HepG2 (cell line): ENCODE results near the gene ME3. TPM values are rescaled to one million over a fixed set of nuclear protein-coding genes. Genes with fewer than 3 reads are reported as not detected.
A peak's percentile ranks its signal among the peaks of the same experiment; 100 is the strongest.

Experiments
- ATAC-seq: fragments of 200-7000 bp; cut with Tn5 transposase; 3 replicates; pipeline ENCODE4 v1.9.1; 2020; ENCODE audit warnings: mild to moderate bottlenecking, moderate library complexity
- BruUV-seq: library from RNA; stranded (reverse); fragments of 400-500 nt; replicated peaks from 2 replicates; lab custom pipeline; 2021; lab: Mats Ljungman, UMichigan
- CTCF ChIA-PET: fragments of 300-600 bp; formaldehyde crosslinking; extraction: SDS; loops from one replicate; lab custom pipeline; 2021; ENCODE audit warnings: low total read pairs, inconsistent platforms, low intra/inter-chr PET ratio; lab: Yijun Ruan, JAX
- POLR2A ChIA-PET: fragments of 350-600 bp; sonication (Branson Sonifier 250); formaldehyde crosslinking; loops from one replicate; lab custom pipeline; 2020; ENCODE audit warnings: antibody characterized with exemption, inconsistent platforms; lab: Yijun Ruan, JAX
- DNase-seq: peaks from one replicate; pipeline ENCODE4 v3.0.0-alpha.2; 2015; ENCODE audit warnings: low spot score
- FAIRE-seq: peaks from 3 replicates; lab custom pipeline; 2011; peaks lifted over from hg19 to GRCh38; lab: Jason Lieb, UNC
- H2AFZ ChIP-seq: one replicate; pipeline ENCODE4 v1.6.1; 2011; ENCODE audit warnings: low read length, inconsistent platforms
- H3K27ac ChIP-seq: fragments of 300-600 bp; 3 replicates; pipeline ENCODE4 v1.8.0; 2011; ENCODE audit warnings: mixed run types, mild to moderate bottlenecking, mixed read lengths, low read length, inconsistent platforms; ENCODE audit not compliant: insufficient read depth; ENCODE audit errors: extremely low read length
- H3K27me3 ChIP-seq, 2 experiments: fragments of 200-600 bp in 1 of 2; 2 replicates in 1 of 2; 3 replicates in 1 of 2; pipeline versions ENCODE4 v1.6.0 to v1.8.0; 2011; ENCODE audit warnings: low read length in 2 of 2, mild to moderate bottlenecking in 2 of 2, moderate library complexity in 2 of 2, inconsistent platforms in 1 of 2; ENCODE audit not compliant: insufficient read depth in 2 of 2, control insufficient read depth in 1 of 2
- H3K36me3 ChIP-seq, 2 experiments: fragments of 200-600 bp in 1 of 2; replicated peaks in 1 of 2; 2 replicates in 1 of 2; 3 replicates in 1 of 2; pipeline versions ENCODE4 v1.5.1 to v1.8.0; 2011; ENCODE audit warnings: low read length in 2 of 2, inconsistent platforms in 1 of 2; ENCODE audit not compliant: insufficient read depth in 2 of 2, control insufficient read depth in 1 of 2
- H3K4me1 ChIP-seq: 2 replicates; pipeline ENCODE4 v1.5.1; 2012; ENCODE audit warnings: low read length, inconsistent platforms; ENCODE audit not compliant: insufficient read depth
- H3K4me2 ChIP-seq: 2 replicates; pipeline ENCODE4 v1.6.0; 2011; ENCODE audit warnings: low read depth, low read length, inconsistent platforms
- H3K4me3 ChIP-seq, 3 experiments: fragments of 200-600 bp in 1 of 3; sonication (generic), shearing (Covaris generic) in 1 of 3; replicated peaks in 1 of 3; 2 replicates each; pipeline ENCODE4 v1.5.1; 2011 to 2016; ENCODE audit warnings: low read length in 3 of 3, inconsistent platforms in 2 of 3, low read depth in 2 of 3, mild to moderate bottlenecking in 2 of 3, control low read depth in 1 of 3, mixed read lengths in 1 of 3; ENCODE audit not compliant: insufficient read depth in 1 of 3
- H3K79me2 ChIP-seq: one replicate; pipeline ENCODE4 v1.6.1; 2011; ENCODE audit warnings: low read length, inconsistent platforms; ENCODE audit not compliant: insufficient read depth
- H3K9ac ChIP-seq: 2 replicates; pipeline ENCODE4 v1.6.0; 2011; ENCODE audit warnings: mild to moderate bottlenecking, low read depth, low read length, inconsistent platforms; ENCODE audit not compliant: insufficient read depth
- H3K9me3 ChIP-seq: 2 replicates; pipeline ENCODE4 v1.5.1; 2012; ENCODE audit warnings: mild to moderate bottlenecking, low read length
- H4K20me1 ChIP-seq: 2 replicates; pipeline ENCODE4 v1.6.0; 2011; ENCODE audit warnings: inconsistent platforms, mild to moderate bottlenecking, low read length, moderate library complexity; ENCODE audit not compliant: insufficient read depth
- ARID5B ChIP-seq: IDR thresholded peaks from 2 replicates; pipeline ENCODE4 v1.4.0; 2020; ENCODE audit warnings: mild to moderate bottlenecking, missing genetic modification reagents
- BCLAF1 ChIP-seq: fragments of 450-650 bp; IDR thresholded peaks from 2 replicates; pipeline ENCODE4 v1.6.1; 2017; ENCODE audit warnings: mild to moderate bottlenecking
- HOXA3 ChIP-seq: sonication (generic); formaldehyde crosslinking; IDR thresholded peaks from 2 replicates; pipeline ENCODE4 v1.5.0; 2020; ENCODE audit warnings: missing genetic modification reagents
- IKZF1 ChIP-seq: fragments of 450-650 bp; IDR thresholded peaks from 2 replicates; pipeline ENCODE4 v1.7.1; 2016
- KLF13 ChIP-seq: sonication (generic); formaldehyde crosslinking; IDR thresholded peaks from 2 replicates; pipeline ENCODE4 v1.4.0; 2020; ENCODE audit warnings: mild to moderate bottlenecking, missing genetic modification reagents
- MEF2D ChIP-seq: sonication (generic); formaldehyde crosslinking; IDR thresholded peaks from 2 replicates; pipeline ENCODE4 v1.5.1; 2020; ENCODE audit warnings: mild to moderate bottlenecking, missing genetic modification reagents
- NCOA5 ChIP-seq: sonication (generic); formaldehyde crosslinking; IDR thresholded peaks from 2 replicates; pipeline ENCODE4 v1.4.0; 2020; ENCODE audit warnings: missing genetic modification reagents
- SP4 ChIP-seq: sonication (generic); formaldehyde crosslinking; IDR thresholded peaks from 2 replicates; pipeline ENCODE4 v1.8.1; 2023; ENCODE audit warnings: mild to moderate bottlenecking, missing genetic modification reagents
- THAP11 ChIP-seq: IDR thresholded peaks from 2 replicates; pipeline ENCODE4 v1.6.1; 2016; ENCODE audit warnings: missing biosample characterization, missing genetic modification reagents
- U2AF2 ChIP-seq: fragments of 200-400 bp; formaldehyde crosslinking; IDR thresholded peaks from 2 replicates; pipeline ENCODE4 v1.6.1; 2017; ENCODE audit warnings: low read depth, mild to moderate bottlenecking, low read length
- WIZ ChIP-seq: sonication (generic); formaldehyde crosslinking; IDR thresholded peaks from 2 replicates; pipeline ENCODE4 v1.5.1; 2020; ENCODE audit warnings: mild to moderate bottlenecking, missing genetic modification reagents
- WGBS: methylation state at CpG from one replicate; pipeline ENCODE4 v1.1.6; 2017; ENCODE audit warnings: low lambda C conversion rate; 5-methylcytosine and 5-hydroxymethylcytosine counted together
- in situ Hi-C: cut with HindIII; loops from 2 replicates; pipeline ENCODE4 v1.10.0; 2017; ENCODE audit warnings: low pct_unique_long_range_greater_than_20kb; ENCODE audit not compliant: extremely low pct_ligation_motif_present
- intact Hi-C: fragments of 100-400 bp; cut with micrococcal nuclease; formaldehyde crosslinking; loops from one replicate; pipeline ENCODE4 v1.10.0; 2022; ENCODE audit not compliant: unreplicated experiment
- polyA plus RNA-seq, 8 experiments: library from polyadenylated mRNA; depleted of rRNA in 3 of 8; stranded (reverse) in 7 of 8; unstranded in 1 of 8; fragments of >200 nt; fragmentation: Illumina TruSeq in 4 of 8; extraction: Trizol in 4 of 8; gene quantifications; 2 replicates each; pipeline versions ENCODE4 v1.2.1 to v1.2.3, GENCODE V29; 2011 to 2016; ENCODE audit warnings: low read depth in 4 of 8, missing spikeins in 1 of 8, mixed read lengths in 1 of 8; ENCODE audit not compliant: insufficient read depth in 1 of 8
- total RNA-seq, 5 experiments: library from RNA; depleted of rRNA; stranded (reverse); fragments of >200 nt; fragmentation: Illumina TruSeq; extraction: Trizol; gene quantifications; 2 replicates each; pipeline ENCODE4 v1.2.3, GENCODE V29; 2016; ENCODE audit warnings: low read depth in 1 of 5
- TF ChIP-seq, protein P1 (sequence below): sonication (generic); formaldehyde crosslinking; IDR thresholded peaks from 2 replicates; pipeline ENCODE4 v1.5.0; 2020; ENCODE audit warnings: missing genetic modification reagents
- TF ChIP-seq, protein P2 (sequence below): sonication (generic); formaldehyde crosslinking; IDR thresholded peaks from 2 replicates; pipeline ENCODE4 v1.5.1; 2020; ENCODE audit warnings: missing genetic modification reagents, mild to moderate bottlenecking, borderline replicate concordance
- TF ChIP-seq, protein P3 (sequence below): sonication (generic); formaldehyde crosslinking; IDR thresholded peaks from 2 replicates; pipeline ENCODE4 v1.8.1; 2023; ENCODE audit warnings: missing genetic modification reagents, inconsistent platforms, borderline replicate concordance

Gene ME3
- total and polyA plus RNA-seq, 2 of the 13 experiments (the other 11 are each of a cell fraction or from before 2014, with no cell fraction given), result not detected

DNA sequence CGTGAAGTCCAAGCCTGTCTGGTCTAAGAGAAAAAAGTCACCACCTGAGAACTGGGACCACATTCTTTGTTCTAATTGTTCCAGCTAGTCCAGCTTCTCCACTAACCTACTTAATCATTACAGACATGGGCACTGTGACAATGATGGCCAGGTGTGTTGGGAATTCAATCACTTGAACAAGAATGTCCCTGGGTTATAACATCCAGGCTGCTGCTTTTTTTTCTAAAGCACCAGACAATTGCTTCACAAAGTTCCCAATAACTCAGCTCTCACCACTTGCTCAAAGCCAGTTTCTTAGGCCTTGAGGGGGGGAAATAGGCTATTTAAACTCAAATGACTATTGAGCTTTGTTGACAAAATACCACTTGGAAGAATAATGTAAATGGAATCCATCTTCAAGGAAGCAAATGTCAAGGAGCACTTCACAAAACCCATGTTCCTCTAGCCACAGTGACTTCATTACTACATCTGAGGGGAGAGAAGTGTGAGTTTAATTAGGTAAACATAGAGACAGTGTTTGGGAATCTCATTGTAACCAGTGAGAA, 80.3 kb downstream of the ME3 start:
- Histone ChIP-seq H2AFZ (no peak overlapping the region), H3K27me3 (no peaks in the 10 kb centered on the region), H3K4me2 (peak overlapping the region; percentile 43; the same call in 1 of the 2 replicates), H3K36me3 (no peaks in the 10 kb centered on the region), H3K27ac (peak overlapping the region; percentile 45), H3K4me3 (no peak overlapping the region), H4K20me1 (no peaks in the 10 kb centered on the region), H3K9ac (peak overlapping the region; percentile 30; the same call in 1 of the 2 replicates), H3K4me1 (peaks cover 26% of the 10 kb centered on the region), H3K9me3 (no peaks in the 10 kb centered on the region), H3K79me2 (no peaks in the 10 kb centered on the region)
- ATAC-seq (no peak), DNase-seq (no peak), FAIRE-seq (no peak)
- TSS peak; percentile 79 for BruUV-seq
- 73% methylated on average over 1 of the region's 1 CpG for WGBS
- ChIA-PET POLR2A (interaction anchor here (1.2 to 1.6 kb wide), 4 partner anchors 12 to 116 kb away, joined by 4 to 7 read pairs (median 5); no protein-coding TSS in a partner anchor), CTCF (no interaction called here)
- in situ Hi-C loops, result loop anchor here (10.0 kb wide), 1 partner anchor 107 kb away; no protein-coding TSS in a partner anchor
- intact Hi-C loops, result no loop called here
- TF ChIP-seq MEF2D (CRISPR knock-in tag) (no peak), IKZF1 (no peak), WIZ (CRISPR knock-in tag) (no peak), U2AF2 (no peak), BCLAF1 (no peak), NCOA5 (CRISPR knock-in tag) (no peak), KLF13 (CRISPR knock-in tag) (no peak), THAP11 (CRISPR knock-in tag) (no peak), HOXA3 (CRISPR knock-in tag) (no peak), SP4 (no peak), ARID5B (CRISPR knock-in tag) (no peak)
- TF ChIP-seq, protein P1, sequence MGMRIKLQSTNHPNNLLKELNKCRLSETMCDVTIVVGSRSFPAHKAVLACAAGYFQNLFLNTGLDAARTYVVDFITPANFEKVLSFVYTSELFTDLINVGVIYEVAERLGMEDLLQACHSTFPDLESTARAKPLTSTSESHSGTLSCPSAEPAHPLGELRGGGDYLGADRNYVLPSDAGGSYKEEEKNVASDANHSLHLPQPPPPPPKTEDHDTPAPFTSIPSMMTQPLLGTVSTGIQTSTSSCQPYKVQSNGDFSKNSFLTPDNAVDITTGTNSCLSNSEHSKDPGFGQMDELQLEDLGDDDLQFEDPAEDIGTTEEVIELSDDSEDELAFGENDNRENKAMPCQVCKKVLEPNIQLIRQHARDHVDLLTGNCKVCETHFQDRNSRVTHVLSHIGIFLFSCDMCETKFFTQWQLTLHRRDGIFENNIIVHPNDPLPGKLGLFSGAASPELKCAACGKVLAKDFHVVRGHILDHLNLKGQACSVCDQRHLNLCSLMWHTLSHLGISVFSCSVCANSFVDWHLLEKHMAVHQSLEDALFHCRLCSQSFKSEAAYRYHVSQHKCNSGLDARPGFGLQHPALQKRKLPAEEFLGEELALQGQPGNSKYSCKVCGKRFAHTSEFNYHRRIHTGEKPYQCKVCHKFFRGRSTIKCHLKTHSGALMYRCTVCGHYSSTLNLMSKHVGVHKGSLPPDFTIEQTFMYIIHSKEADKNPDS (CRISPR knock-in tag), result no peak
- TF ChIP-seq, protein P2, sequence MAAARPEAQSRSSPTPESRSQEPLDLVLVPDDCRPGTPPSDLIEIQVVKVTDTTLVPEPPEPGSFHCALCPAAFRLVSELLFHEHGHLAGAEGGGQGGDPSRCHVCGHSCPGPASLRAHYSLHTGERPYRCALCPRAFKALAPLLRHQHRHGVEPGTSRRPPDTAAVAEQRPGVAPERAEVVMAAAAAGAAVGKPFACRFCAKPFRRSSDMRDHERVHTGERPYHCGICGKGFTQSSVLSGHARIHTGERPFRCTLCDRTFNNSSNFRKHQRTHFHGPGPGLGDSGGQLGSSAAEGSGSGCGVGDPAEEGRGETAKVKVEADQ (CRISPR knock-in tag), result no peak
- TF ChIP-seq, protein P3, sequence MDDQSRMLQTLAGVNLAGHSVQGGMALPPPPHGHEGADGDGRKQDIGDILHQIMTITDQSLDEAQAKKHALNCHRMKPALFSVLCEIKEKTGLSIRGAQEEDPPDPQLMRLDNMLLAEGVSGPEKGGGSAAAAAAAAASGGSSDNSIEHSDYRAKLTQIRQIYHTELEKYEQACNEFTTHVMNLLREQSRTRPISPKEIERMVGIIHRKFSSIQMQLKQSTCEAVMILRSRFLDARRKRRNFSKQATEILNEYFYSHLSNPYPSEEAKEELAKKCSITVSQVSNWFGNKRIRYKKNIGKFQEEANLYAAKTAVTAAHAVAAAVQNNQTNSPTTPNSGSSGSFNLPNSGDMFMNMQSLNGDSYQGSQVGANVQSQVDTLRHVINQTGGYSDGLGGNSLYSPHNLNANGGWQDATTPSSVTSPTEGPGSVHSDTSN, result no peak
